Measurements from ENCODE around the gene JAKMIP3.

DNA sequence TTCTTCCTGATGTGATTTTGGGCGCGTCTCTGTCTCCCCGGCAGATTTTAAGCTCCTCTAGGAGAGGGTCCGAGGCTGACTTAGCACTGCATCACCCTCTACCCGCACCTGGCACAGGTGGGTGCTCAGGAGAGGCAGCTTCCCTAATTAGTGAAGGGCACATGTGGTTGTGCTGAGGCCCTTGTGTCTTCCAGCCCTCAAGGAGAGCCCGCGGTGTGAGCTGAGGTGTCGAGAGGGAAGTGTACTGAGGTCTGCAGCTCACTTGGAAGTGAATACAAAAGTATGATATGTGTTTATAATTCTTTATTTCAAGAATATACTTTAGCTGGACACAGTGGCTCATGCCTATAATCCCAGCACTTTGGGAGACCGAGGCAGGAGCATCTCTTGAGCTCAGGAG is 20.4 kb upstream of the JAKMIP3 start:
- no peak for TF ChIP-seq POLR2A (IDR thresholded peaks at IDR 0.05)
- TF ChIP-seq CTCF (IDR thresholded peaks at IDR 0.05) = no peak
